GM18951 (cell line): ENCODE results near the gene NLGN2.
A peak's percentile ranks its signal among the peaks of the same experiment; 100 is the strongest.

Experiments
- POLR2A ChIP-seq: IDR thresholded peaks from 4 replicates; pipeline ENCODE4 v1.6.1; 2011; ENCODE audit warnings: mild to moderate bottlenecking; ENCODE audit not compliant: insufficient read length, insufficient read depth; ENCODE audit errors: extremely low read depth
- in situ Hi-C: fragments of 300-500 bp; cut with MboI; formaldehyde crosslinking; loops from one replicate; pipeline ENCODE4 v1.12.0; 2022; ENCODE audit warnings: low sequenced_read_pairs, mixed read lengths, inconsistent platforms; ENCODE audit not compliant: unreplicated experiment

NLGN2 gene

DNA sequence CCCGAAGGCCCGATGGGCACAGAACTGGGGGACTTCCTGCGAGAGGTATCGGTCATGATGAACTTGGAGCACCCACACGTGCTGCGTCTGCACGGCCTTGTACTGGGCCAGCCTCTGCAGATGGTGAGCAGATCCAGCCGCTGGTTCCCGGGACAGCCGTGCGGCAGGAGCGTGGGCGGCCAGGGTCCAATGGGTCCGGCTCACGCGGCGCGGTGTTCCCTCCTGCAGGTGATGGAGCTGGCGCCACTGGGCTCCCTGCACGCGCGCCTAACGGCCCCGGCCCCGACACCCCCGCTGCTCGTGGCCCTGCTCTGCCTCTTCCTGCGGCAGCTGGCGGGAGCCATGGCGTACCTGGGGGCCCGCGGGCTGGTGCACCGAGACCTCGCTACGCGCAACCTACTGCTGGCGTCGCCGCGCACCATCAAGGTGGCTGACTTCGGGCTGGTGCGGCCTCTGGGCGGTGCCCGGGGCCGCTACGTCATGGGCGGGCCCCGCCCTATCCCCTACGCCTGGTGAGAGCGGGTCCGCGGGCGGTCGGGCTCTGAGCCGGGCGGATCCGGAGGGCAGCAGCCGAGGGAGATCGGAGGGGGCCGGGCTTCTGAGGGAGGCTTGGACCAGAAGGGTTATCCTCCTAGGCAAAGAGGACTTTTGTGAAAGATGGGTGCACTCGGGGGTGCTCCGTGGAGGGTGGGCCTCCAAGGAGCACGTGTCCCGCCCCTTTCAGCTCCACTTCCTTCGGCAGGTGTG, 23.7 kb upstream of the NLGN2 start:
- in situ Hi-C loops, result no loop called here
- peak; percentile 54 for TF ChIP-seq POLR2A

DNA sequence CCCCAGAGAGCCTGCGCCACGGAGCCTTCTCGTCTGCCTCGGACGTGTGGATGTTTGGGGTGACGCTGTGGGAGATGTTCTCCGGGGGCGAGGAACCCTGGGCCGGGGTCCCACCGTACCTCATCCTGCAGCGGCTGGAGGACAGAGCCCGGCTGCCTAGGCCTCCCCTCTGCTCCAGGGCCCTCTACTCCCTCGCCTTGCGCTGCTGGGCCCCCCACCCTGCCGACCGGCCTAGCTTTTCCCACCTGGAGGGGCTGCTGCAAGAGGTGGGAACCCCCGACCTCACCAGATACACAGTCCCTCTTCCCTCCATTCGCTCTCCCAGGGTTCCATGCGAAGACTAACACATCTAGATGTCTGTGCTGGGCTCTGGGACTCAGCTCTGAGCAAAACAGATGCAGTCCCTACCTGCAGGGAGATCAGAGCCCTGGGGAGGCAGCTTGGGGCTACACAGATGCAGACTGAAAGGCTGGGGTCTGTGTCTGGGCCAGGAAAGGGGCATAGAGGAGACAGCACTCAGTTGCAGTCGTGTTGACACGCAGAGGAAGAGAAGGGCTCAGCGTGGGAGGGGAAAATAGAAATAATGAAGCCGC, 23.1 kb upstream of the NLGN2 start:
- no peak for TF ChIP-seq POLR2A
- in situ Hi-C loops, result no loop called here

DNA sequence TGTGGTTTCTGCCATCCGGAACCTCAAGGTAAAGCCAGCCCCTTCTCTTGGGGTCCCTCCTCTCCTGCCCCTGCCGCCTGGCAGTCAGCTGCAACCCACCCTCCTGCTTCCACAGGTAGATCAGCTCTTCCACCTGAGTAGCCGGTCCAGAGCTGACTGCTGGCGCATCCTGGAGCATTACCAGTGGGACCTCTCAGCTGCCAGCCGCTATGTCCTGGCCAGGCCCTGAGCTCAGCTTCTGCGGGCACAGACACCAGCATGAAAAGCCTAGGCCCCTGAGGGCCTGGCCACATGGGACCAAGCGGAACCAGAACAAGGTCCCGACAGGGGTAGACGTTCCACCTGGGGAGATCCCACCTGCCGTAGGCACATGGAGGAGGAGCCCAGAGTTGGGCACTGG, 18.8 kb upstream of the NLGN2 start:
- in situ Hi-C loops, result no loop called here
- TF ChIP-seq POLR2A, result no peak

DNA sequence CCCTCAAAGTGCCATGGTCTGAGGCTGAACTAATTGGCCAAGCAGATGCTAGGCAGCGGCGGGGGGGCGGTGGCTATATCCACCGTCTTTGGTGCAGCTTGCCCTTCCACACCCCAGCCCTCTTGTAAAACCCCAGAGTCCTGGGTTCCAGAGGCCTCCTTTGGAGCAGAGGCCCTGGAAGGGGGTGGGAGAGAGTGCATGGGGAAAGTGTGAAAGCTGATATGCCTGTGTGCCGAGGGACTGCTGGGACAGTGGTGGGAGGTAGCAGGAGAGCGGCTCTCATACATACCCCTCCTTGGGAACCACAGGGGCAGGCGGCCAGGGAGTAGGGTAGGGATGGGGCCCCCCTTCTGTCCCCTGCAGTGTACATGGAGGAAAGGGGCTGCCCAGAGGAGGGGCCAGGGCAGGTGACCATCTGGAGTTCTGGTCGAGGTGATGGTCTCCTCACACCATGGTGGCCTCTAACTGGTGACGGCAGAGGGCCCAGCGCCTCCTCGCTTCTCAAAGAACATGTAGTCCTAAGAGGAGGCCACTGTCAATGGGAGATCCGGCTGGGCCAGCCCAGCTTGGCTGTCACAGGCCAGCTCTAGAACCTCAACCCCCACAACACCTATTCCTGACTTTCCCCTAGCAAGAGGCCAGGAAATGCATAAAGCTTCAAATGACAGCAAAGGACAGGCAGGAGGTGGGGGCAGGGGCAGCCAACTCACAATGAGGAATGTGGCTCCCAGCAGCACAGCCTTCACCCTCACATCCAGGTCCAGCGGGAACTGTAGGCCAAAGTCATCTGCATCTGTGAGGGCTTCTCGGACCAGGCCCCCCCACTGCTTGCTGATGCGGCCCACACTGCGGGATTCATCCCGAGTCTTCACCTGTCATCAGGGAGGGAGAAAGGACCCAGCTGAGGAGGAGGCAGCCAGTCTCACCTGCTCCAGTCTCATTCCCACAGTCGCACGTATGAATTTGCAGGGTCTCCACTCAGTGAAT, 17.4 kb upstream of the NLGN2 start:
- in situ Hi-C loops, result no loop called here

DNA sequence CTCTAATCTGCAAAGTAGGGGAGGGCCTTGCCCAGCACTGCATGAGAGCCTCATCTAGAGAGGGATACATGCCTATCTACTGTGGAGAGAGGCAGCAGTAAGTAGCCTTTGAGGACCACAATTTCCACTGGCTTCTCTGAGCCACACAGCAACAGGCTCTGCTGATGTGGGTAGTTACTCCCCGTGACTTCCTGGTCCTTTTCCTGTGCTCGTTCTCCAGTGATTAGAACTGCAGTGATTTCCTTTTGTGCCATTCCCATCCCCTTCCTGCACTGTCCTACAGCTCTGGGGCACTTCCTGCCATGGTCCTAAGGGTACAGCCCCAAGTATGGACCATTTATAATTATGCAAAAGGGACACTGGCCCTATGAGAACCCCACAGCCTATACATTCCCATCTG, 16.3 kb upstream of the NLGN2 start:
- TF ChIP-seq POLR2A, result no peak
- in situ Hi-C loops, result no loop called here

More for the DNA sequence above, 17.4 kb upstream of the NLGN2 start:
- no peak for TF ChIP-seq POLR2A

DNA sequence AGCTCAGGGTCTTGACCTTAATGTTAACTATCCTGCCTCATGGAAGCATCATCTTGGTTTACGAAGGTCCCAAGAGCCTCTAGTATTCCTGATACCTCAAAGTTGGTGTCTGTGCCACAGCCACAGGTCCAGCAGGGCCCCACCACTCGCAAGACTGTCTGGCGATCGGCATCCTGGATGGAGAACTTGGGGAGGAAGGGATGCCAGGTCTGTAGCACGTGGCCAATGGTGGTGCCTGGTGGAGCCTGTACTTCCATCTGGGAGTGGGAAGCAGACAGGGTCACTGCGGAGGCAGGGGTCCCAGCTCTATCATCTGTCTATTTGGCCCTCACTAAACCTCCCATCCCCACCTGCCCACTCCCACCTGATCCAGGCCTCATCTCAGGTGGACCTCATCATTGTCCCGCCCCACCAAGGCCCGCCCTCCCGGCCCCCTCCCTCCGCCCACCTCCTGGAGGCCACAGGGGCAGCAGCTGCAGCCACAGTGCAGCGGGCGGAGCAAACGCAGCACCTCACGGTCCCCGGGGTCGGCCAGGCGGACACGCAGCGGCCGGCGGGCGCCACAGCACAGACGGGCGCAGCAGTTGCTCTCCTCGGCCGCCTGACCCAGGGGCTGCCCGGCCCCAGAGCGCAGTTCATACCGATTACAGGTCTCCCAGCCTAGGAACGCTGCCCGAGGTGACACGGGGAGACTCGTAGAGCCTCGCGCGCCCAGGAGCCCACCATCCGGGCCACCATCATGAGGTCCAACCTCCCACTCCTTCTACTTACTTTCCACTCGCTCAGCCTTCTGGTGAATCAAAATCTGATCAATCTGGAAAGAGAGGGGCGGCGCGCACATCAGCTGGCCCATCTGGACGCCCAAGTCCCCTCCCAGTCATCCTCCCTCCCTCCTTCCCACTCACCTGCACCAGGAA, 14.7 kb upstream of the NLGN2 start:
- in situ Hi-C loops, result no loop called here
- TF ChIP-seq POLR2A, result no peak

DNA sequence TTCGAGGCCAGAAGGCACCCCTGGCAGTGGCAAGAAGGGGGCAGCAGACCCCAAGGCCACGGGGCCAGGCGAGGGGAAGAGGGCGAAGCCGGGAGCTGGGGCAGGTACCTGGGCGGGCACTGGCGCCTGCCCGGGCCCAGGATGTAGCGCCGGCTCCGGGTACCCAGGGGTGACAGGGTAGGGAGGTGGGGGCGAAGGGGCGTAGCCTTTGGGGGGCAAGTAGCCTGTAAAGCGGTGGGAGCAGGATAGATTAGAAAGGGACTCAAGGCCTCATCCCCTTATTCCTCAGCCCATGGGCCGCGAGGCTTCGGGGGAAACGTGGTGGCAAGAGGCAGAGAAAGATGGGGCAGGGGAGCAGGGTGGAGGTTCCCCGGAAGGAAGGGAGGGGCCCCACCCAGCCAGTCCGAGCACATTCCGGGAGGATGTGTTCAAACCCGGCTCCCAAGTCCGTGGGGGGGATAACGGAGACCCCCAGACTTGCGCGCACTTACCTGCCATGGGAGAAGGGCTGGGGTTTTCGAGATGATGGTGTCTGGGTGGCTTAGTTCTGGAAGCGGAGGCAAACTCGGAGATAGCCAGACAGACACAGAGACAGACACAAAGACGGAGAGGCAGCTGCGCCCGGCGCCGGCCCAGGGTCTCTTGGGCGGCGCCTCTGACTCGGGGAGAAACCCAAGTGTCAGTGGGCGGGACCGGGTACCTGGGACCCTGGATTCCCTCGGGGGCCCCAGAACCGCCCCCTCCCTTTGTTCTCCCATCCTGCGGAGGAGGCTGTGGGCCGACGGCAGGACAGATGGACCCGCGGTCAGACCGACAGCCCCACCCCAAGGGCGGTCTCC, 13.8 kb upstream of the NLGN2 start:
- no peak for TF ChIP-seq POLR2A
- in situ Hi-C loops, result no loop called here

DNA sequence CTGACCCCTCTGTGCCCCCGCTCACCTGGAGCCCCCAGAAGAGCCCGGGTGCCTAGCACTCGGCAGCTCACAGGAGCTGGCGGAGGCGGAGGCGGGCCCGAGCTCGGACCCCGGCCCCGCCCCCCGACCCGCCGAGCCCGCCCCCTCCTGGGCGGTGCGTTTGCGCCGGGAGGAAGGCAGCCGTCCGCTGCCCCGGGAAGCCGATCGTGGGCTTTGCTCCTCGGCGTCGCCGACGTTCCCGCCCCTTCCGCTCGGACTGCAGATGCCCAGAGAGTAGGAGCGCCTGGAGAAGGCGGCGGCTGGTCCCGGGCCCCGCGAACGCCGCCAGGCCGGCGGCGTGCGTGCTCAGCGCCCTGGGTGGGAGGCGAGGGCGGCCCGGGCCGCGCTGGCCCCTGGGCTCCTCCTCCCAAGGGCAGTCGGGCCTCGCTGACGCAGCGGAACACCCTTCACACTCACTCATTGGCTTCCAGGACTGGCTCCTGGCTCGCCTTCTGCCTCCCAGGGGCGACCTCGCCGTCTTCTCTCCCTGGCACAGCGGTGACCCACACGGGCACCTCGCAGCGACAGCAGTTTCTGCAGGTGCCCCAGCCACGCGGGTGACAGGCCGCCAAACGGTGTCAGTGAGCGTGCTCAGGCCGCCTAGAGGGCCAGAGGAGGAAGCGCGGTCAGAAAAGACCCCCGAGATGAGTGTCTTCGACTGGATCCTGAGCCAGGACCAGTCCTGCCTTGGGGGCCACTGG, 13.0 kb upstream of the NLGN2 start, which contains the start of gene PLSCR3:
TSS of gene PLSCR3 (minus strand) at position 74 of the 740 bp plus-strand sequence. CDS start 415 bp downstream, outside the sequence.
- in situ Hi-C loops, result no loop called here

DNA sequence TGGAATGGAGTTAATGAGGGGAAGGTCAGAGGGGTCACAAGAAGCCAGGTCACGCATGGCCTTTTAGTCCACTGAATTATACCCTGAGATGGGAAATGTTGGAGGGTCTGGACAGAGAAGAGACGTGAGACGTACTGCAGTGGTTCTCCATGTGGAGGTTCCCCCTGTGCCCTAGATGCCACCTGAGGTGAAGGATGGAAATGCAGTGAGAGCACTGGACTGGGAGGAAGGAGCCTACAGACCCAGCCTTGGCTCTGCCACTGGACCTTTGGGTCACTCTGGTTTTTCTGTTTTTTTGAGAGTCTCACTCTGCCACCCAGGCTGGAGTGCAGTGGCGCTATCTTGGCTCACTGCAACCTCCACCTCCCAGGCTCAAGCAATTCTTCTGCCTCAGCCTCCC, 11.5 kb upstream of the NLGN2 start:
- no peak for TF ChIP-seq POLR2A
- in situ Hi-C loops, result no loop called here

More for the DNA sequence above, 13.0 kb upstream of the NLGN2 start, which contains the start of gene PLSCR3:
- TF ChIP-seq POLR2A, result peak; percentile 90

DNA sequence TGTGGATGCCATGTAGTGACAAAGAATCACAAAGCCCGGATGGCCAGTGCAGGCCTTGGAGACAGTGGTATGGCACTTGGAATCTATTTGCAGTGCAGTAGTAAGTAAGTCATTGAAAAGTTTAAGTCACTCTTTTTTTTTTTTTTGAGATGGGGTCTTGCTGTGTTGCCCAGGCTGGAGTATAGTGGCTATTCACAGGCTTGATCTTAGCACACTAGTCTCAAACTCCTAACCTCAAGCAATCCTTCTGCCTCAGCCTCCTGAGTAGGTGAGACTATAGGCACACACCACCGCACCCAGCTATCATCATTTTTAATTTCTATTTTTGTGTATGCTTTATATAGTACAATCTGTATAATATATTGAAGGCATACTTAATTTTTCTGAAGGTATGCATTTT, 9.0 kb upstream of the NLGN2 start:
- in situ Hi-C loops, result no loop called here
- no peak for TF ChIP-seq POLR2A
